ENCODE results near the gene MTA1.

- TF ChIP-seq CTCF (IDR thresholded peaks at IDR 0.05; ENCODE audit: low read length) (peak; percentile 43), EZH2 (optimal IDR thresholded peaks at IDR 0.05; ENCODE audit: low read depth, low read length) (no peak), EZH2phosphoT487 (IDR thresholded peaks at IDR 0.05; ENCODE audit: low read length) (no peak)
Measured at GRCh38 chr14:105448706-105449111, 29.1 kb downstream of the MTA1 start.

Measured in MM.1S (cell line).